Neural cell (in vitro differentiated cells): ENCODE measurements around the gene C3orf38.

ENCODE experiments used
- EP300 ChIP-seq: fragments of 450-650 bp; conservative IDR thresholded peaks from 2 replicates; pipeline ENCODE4 v1.6.1; 2014; ENCODE audit warnings: antibody characterized with exemption, mild to moderate bottlenecking, moderate library complexity; ENCODE audit not compliant: poor library complexity, severe bottlenecking
- RAD21 ChIP-seq: fragments of 450-650 bp; conservative IDR thresholded peaks from 2 replicates; pipeline ENCODE4 v1.6.1; 2014; ENCODE audit warnings: antibody characterized with exemption, mild to moderate bottlenecking, moderate library complexity

DNA sequence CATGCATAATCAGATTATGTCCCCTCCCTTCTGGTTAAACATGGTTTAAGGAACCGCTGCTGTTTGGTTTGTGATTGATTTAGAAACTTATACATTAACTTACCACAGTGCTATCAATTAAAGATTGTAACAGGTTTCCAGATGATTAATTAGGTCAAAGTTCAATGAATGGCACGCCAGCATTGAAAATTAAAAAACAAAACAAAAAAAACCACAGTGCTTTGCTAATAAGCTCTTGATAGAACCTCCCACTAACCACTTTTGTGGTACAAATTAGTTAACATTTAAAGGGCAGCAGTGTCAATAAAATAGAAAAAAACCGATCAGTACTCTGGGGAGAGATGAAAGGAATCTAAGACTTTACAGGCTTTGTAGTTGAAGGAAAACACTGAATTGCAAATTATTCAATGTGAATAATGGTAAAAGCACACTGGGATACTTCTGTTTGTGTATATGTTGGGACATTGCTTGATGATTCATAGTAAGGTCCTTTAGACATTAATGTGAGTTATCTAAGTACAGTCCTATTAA, 7.6 kb upstream of the C3orf38 start:
- TF ChIP-seq RAD21, result no peak
- no peak for TF ChIP-seq EP300
